AG10803 (cell line): Measurements from ENCODE around the gene ANXA2.

ENCODE experiments used
- DNase-seq: peaks from one replicate; pipeline ENCODE4 v3.0.0; 2010; ENCODE audit warnings: low read depth
- H3K4me3 ChIP-seq: 2 replicates; pipeline ENCODE4 v1.5.1; 2011; ENCODE audit warnings: mild to moderate bottlenecking, low read length, control low read depth
- TF ChIP-seq, protein P1 (sequence below): conservative IDR thresholded peaks from 2 replicates; pipeline ENCODE4 v1.5.1; 2011; ENCODE audit warnings: mild to moderate bottlenecking, low read length, control low read depth, inconsistent platforms

The ANXA2 gene

DNA sequence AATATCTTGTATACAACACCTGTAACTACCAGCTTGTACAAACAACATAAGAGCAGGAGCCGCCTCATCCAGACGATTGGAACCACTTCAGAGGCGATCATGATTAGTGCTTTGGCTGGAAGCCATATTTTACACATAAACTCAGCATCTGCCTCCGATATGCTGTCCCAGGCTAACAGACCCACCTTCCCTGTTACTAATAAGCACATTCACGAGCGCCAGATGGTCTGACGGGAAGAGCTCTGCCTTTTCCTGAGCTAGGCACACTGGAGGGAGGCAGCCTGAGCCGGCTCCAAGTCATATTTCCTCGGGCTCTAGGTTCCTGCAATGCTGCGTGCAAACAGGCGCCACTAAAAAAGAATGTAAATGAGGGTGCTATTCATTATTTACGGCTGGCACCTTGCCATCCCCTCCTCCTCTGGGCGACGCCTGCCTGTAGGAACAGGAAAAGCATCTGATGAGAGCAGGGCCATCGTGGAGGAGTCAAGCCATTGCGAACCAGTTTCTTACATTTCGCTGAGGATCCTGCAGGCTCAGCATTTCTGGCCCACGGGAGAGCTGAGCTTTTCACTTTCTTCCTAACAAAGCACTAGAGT is 98.2 kb downstream of the ANXA2 start:
- DNase-seq: peak; percentile 26
- H3K4me3 ChIP-seq: no peak overlapping the region
- TF ChIP-seq, protein P1, sequence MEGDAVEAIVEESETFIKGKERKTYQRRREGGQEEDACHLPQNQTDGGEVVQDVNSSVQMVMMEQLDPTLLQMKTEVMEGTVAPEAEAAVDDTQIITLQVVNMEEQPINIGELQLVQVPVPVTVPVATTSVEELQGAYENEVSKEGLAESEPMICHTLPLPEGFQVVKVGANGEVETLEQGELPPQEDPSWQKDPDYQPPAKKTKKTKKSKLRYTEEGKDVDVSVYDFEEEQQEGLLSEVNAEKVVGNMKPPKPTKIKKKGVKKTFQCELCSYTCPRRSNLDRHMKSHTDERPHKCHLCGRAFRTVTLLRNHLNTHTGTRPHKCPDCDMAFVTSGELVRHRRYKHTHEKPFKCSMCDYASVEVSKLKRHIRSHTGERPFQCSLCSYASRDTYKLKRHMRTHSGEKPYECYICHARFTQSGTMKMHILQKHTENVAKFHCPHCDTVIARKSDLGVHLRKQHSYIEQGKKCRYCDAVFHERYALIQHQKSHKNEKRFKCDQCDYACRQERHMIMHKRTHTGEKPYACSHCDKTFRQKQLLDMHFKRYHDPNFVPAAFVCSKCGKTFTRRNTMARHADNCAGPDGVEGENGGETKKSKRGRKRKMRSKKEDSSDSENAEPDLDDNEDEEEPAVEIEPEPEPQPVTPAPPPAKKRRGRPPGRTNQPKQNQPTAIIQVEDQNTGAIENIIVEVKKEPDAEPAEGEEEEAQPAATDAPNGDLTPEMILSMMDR: peak; percentile 29
